Cardiac muscle cell (in vitro differentiated cells and primary cell): ENCODE data around the gene SYPL1. TPM values are rescaled to one million over a fixed set of nuclear protein-coding genes. Genes with fewer than 3 reads are reported as not detected.
"Not testable (repeated sequence)": the region's sequence is repeated elsewhere in the genome, so short reads cannot be mapped to it uniquely, and the experiment has no call there.

Experiments used
- DNase-seq, 2 donors: peaks; one replicate each; pipeline versions ENCODE4 v3.0.0 to v3.0.0-alpha.2; 2010 to 2017; ENCODE audit warnings: low read depth in 1 of 2, low spot score in 1 of 2
- H3K27ac ChIP-seq: fragments of 200-600 bp; sonication (generic); 2 replicates; pipeline ENCODE4 v1.5.1; 2016
- H3K27me3 ChIP-seq: fragments of 200-600 bp; sonication (generic); 2 replicates; pipeline ENCODE4 v1.6.0; 2016; ENCODE audit warnings: control low read depth
- H3K36me3 ChIP-seq: fragments of 200-600 bp; sonication (generic); 2 replicates; pipeline ENCODE4 v1.5.1; 2016; ENCODE audit warnings: control low read depth
- H3K4me1 ChIP-seq: fragments of 200-600 bp; sonication (generic); 2 replicates; pipeline ENCODE4 v1.8.1; 2017; ENCODE audit warnings: low read depth, mild to moderate bottlenecking, mixed run types
- H3K4me3 ChIP-seq: fragments of 200-600 bp; sonication (generic); 2 replicates; pipeline ENCODE4 v1.5.1; 2016; ENCODE audit warnings: mild to moderate bottlenecking
- H3K9me3 ChIP-seq: fragments of 200-600 bp; sonication (generic); 2 replicates; pipeline ENCODE4 v1.5.1; 2017; ENCODE audit warnings: low read depth, mild to moderate bottlenecking, control low read depth
- polyA plus RNA-seq: library from polyadenylated mRNA; unstranded; fragments of >200 nt; fragmentation: Nextera tagmentation; extraction: Ambion mirVana; gene quantifications from 2 replicates; pipeline ENCODE4 v1.2.1, GENCODE V29; 2016
- total RNA-seq: library from RNA; depleted of rRNA; stranded (reverse); fragments of >200 nt; gene quantifications from 2 replicates; pipeline ENCODE4 v1.2.3, GENCODE V29; 2016
- TF ChIP-seq, protein P1 (sequence below): IDR thresholded peaks from 2 replicates; pipeline ENCODE4 v1.5.1; 2012; ENCODE audit warnings: low read depth, mild to moderate bottlenecking, low read length

SYPL1 gene
- total and polyA plus RNA-seq, 2 experiments from 2014 or later: 37.8 to 80.9 TPM

DNA sequence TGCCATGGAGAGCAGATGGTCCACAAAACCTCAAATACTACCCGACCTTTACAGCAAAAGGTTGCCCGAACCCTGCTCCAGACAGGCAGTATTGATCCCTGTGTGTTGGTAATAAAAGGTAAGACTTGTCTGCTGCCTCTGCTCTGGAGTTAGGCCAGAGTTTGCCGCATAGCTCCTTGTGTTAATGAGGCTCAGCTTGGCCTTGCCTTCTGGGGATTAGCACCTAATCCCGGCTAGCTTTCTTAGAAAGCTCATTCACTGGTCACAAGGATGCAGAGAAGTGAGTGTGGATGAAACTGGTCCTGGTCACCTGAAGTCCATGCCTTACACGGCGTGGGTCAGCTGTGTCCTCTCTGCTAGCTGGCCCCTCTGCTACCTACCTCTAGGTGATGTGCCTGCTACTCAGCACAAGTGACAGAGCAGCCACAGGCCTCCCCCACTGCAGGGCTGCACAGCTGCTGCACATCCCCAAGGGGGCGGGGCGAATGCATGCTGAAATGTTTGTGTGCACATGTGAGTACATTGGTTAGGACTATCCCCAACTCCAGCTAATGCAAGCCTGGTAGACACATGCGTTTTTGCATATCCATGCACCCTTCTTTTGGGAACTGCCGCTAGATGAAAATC lies 31.7 kb upstream of the SYPL1 start:
- Histone ChIP-seq H3K4me3 (no peak overlapping the region), H3K36me3 (no peaks in the 10 kb centered on the region), H3K27me3 (no peaks in the 10 kb centered on the region), H3K9me3 (no peaks in the 10 kb centered on the region), H3K27ac (no peak overlapping the region), H3K4me1 (peaks cover 11% of the 10 kb centered on the region)
- no peak for DNase-seq
- TF ChIP-seq, protein P1, sequence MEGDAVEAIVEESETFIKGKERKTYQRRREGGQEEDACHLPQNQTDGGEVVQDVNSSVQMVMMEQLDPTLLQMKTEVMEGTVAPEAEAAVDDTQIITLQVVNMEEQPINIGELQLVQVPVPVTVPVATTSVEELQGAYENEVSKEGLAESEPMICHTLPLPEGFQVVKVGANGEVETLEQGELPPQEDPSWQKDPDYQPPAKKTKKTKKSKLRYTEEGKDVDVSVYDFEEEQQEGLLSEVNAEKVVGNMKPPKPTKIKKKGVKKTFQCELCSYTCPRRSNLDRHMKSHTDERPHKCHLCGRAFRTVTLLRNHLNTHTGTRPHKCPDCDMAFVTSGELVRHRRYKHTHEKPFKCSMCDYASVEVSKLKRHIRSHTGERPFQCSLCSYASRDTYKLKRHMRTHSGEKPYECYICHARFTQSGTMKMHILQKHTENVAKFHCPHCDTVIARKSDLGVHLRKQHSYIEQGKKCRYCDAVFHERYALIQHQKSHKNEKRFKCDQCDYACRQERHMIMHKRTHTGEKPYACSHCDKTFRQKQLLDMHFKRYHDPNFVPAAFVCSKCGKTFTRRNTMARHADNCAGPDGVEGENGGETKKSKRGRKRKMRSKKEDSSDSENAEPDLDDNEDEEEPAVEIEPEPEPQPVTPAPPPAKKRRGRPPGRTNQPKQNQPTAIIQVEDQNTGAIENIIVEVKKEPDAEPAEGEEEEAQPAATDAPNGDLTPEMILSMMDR: no peak

DNA sequence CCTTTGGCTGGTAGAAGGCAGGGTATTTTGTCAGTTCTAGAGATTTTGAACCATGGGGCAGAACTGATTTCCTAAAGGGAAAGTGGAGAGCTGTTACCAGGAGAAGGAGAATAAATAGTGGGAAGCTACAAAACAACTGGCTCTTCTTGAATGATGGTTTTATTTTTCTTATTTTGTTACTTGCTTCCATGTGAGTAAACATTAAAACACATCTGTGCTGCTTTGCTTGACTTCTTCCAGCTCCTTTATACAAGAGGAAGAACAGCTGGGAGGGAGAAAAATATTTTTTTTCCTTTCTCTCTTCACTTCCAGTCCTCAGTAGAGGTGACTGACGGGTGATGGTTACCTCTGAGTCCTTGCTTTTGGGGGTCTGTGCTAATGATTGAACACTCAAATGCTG lies 30.0 kb upstream of the SYPL1 start:
- Histone ChIP-seq H3K9me3 (no peaks in the 10 kb centered on the region), H3K4me1 (peaks cover 11% of the 10 kb centered on the region), H3K27me3 (no peaks in the 10 kb centered on the region), H3K27ac (no peak overlapping the region), H3K36me3 (no peaks in the 10 kb centered on the region), H3K4me3 (no peak overlapping the region)
- TF ChIP-seq, protein P1: no peak
- no peak for DNase-seq

DNA sequence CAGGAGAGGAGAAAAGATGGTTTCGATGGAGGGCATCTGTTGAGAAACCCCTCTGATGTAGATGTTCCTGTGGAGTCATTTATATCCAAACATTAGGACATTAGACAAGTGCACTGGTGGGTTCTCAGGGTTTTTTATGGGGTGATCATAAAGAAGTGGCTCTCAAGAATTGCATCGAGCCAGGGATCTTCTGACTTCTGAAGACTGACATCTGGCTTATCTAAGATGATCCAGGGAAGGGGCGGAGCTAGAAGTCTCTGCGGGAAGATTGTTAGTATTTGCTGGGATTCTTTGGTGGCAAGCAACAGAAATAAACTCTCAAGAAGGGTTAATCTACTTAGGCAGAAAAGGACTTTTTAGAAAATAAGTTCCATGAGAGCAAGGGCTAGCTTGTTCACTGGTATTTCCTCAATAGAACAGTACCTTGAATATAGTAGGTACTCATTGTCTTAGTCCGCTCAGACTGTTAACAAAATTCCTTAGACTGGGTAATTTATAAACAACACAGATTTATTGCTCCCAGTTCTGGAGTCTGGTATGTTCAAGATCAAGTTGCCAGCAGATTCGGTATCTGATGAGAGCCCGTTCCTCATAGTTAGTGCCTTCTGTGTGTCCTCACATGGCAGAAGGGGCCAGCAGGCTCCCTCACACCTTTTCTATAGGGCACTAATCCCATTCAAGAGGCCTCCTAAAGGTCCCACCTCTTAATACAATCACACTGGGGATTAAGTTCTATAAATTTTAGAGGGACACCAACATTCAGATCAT lies 28.5 kb upstream of the SYPL1 start:
- Histone ChIP-seq H3K27ac (peak overlapping the region; percentile 77), H3K4me3 (no peak overlapping the region), H3K4me1 (peaks cover 11% of the 10 kb centered on the region), H3K27me3 (no peaks in the 10 kb centered on the region), H3K36me3 (no peaks in the 10 kb centered on the region), H3K9me3 (no peaks in the 10 kb centered on the region)
- TF ChIP-seq, protein P1: no peak
- DNase-seq: no peak

DNA sequence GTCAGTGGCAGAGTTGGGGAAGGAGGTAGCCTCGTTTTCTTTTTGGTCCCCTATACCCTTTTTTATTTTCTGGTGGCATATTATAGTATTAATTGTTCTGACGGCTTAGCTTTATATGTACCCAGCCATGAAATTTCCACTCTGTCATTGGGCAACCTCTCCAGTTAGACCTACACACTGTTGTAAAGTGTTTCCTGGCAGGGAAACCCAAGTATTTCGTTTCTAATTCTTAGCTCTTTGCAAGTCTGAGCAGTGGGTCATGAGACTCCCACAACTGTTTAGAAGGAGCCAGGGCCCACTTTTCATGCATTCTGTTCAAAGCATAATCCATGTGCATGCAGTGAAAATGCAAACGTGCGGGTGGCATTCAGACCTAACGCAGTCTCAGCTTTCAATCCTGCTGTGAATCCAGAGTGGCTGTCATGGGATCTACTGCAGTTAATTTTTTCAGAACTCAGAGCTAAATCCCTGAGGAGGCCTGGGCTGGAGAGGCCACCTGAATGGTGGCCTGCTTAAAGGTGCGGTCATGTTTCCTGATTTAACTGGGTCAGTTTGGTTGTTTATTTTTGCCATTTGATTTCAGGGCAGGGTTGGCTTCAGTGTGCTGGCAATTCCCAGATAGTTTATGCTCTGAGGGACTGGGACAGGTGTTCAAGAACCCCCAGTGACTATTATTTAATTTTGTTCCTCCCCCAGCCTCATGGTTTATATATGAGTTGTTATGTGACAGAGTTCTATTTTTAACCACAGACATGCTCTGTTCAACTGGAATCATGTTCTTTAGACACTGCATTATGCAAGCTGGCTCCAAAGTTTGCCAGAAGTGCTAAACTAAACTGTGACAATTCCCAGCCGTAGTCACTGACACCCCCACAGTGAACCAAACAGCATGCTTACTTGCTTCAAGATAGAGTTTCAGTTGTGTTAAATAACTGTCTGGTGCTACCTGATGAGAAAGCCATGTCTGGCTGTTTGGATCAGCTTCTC lies 27.4 kb upstream of the SYPL1 start:
- TF ChIP-seq, protein P1: no peak
- Histone ChIP-seq H3K27me3 (no peaks in the 10 kb centered on the region), H3K36me3 (no peaks in the 10 kb centered on the region), H3K4me1 (peaks cover 11% of the 10 kb centered on the region), H3K4me3 (no peak overlapping the region), H3K9me3 (no peaks in the 10 kb centered on the region), H3K27ac (peak overlapping the region; percentile 77)
- peak; percentile 28 to 54 for DNase-seq

DNA sequence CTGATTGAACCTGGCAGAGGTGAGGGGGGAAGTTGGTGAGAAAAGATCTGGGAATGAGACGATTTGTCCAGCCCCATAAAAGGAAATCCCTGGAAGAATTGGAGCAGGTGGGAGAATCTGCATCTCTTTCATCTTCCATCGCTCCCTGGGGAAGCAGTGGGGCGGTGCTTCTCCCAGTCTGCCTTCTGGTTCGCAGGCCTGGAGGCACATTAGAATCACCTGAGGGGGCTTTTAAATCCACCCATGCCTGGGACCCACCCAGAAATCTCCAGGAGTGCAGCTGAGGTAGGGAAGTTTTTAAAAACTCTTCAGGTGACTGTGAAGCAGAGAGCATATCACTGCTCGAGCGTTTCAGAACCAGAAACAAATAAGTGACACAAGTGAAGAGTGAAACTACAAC lies 26.7 kb upstream of the SYPL1 start:
- TF ChIP-seq, protein P1: no peak
- no peaks in the 10 kb centered on the region for H3K27me3 ChIP-seq
- no peak overlapping the region for H3K27ac ChIP-seq

DNA sequence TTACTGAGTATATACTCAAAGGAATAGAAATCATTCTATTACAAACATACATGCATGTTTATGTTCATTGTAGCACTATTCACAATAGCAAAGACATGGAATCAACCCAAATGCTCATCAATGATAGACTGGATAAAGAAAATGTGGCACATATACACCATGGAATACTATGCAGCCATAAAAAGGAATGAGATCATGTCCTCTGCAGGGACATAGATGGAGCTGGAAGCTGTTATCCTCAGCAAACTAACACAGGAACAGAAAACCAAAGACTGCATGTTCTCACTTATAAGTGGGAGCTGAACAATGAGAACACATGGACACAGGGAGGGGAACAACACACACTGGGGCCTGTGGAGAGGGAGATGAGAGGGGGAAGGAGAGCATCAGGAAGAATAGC lies 26.1 kb upstream of the SYPL1 start:
- not testable (repeated sequence) for DNase-seq, H3K27me3 ChIP-seq, H3K9me3 ChIP-seq, H3K36me3 ChIP-seq, H3K27ac ChIP-seq, H3K4me3 ChIP-seq
- peaks cover 11% of the 10 kb centered on the region for H3K4me1 ChIP-seq

More for the DNA sequence above, 26.7 kb upstream of the SYPL1 start:
- Histone ChIP-seq H3K36me3 (no peaks in the 10 kb centered on the region), H3K4me1 (peaks cover 11% of the 10 kb centered on the region), H3K9me3 (no peaks in the 10 kb centered on the region), H3K4me3 (no peak overlapping the region)
- no peak for DNase-seq
